Measurements from ENCODE around the gene VSIG8.

VSIG8 gene

GRCh38 chr1:159817276-159818041, 45.0 kb downstream of the VSIG8 start:
- no peak for TF ChIP-seq ZFP30 (CRISPR knock-in tag; IDR thresholded peaks at IDR 0.05)
- TF ChIP-seq CSRNP3 (CRISPR knock-in tag; IDR thresholded peaks at IDR 0.05), result no peak
- TF ChIP-seq ZNF70 (CRISPR knock-in tag; IDR thresholded peaks at IDR 0.05), result no peak
- TF ChIP-seq GLIS3 (CRISPR knock-in tag; IDR thresholded peaks at IDR 0.05), result no peak
- TF ChIP-seq SNAI2 (CRISPR knock-in tag; IDR thresholded peaks at IDR 0.05), result no peak
- TF ChIP-seq ZNF8 (CRISPR knock-in tag; IDR thresholded peaks at IDR 0.05), result no peak
- TF ChIP-seq CREB5 (CRISPR knock-in tag; IDR thresholded peaks at IDR 0.05; ENCODE audit: low read depth), result no peak
- TF ChIP-seq RARB (CRISPR knock-in tag; IDR thresholded peaks at IDR 0.05), result no peak
- no peak for TF ChIP-seq TSHZ2 (CRISPR knock-in tag; IDR thresholded peaks at IDR 0.05)
- TF ChIP-seq ZC3H10 (CRISPR knock-in tag; IDR thresholded peaks at IDR 0.05), result no peak
- ATAC-seq, result no peak

GRCh38 chr1:159815926-159816325, 46.5 kb downstream of the VSIG8 start:
- TF ChIP-seq PATZ1 (CRISPR knock-in tag; IDR thresholded peaks at IDR 0.05; ENCODE audit: borderline replicate concordance) (no peak), ZNF565 (CRISPR knock-in tag; conservative IDR thresholded peaks at IDR 0.05; ENCODE audit: low read depth) (no peak), ZFP3 (CRISPR knock-in tag; IDR thresholded peaks at IDR 0.05) (no peak), CREB5 (CRISPR knock-in tag; IDR thresholded peaks at IDR 0.05; ENCODE audit: low read depth) (no peak), TSHZ2 (CRISPR knock-in tag; IDR thresholded peaks at IDR 0.05) (no peak), POU6F1 (CRISPR knock-in tag; IDR thresholded peaks at IDR 0.05; ENCODE audit: borderline replicate concordance, low read depth) (no peak), TOX (CRISPR knock-in tag; IDR thresholded peaks at IDR 0.05; ENCODE audit: borderline replicate concordance) (no peak), ZNF8 (CRISPR knock-in tag; IDR thresholded peaks at IDR 0.05) (no peak), RARB (CRISPR knock-in tag; IDR thresholded peaks at IDR 0.05) (no peak), CSRNP3 (CRISPR knock-in tag; IDR thresholded peaks at IDR 0.05) (no peak), TCF4 (CRISPR knock-in tag; IDR thresholded peaks at IDR 0.05; ENCODE audit: borderline replicate concordance) (no peak), SNAI2 (CRISPR knock-in tag; IDR thresholded peaks at IDR 0.05) (no peak)
- ATAC-seq, result no peak

Measured in SK-N-SH treated with all-trans-retinoic acid at 6 μM for 48 hours (cell line).